HS-27A (cell line): Measurements from ENCODE around the gene RHO.

Source experiments
- DNase-seq: peaks from one replicate; pipeline ENCODE4 v3.0.0-alpha.2; 2012; ENCODE audit warnings: low read depth, missing footprints

The RHO gene

GRCh38 chr3:129560269-129560787 is 31.9 kb downstream of the RHO start:
- no peak for DNase-seq

GRCh38 chr3:129560911-129561594 is 32.6 kb downstream of the RHO start:
- peak; percentile 12 for DNase-seq

GRCh38 chr3:129561619-129562248 is 33.3 kb downstream of the RHO start:
- DNase-seq: no peak

GRCh38 chr3:129562803-129563202 is 34.4 kb downstream of the RHO start:
- no peak for DNase-seq

- no peak for DNase-seq
These were observed 34.9 kb downstream of the RHO start for GRCh38 chr3:129563332-129563731.

- no peak for DNase-seq
These were observed 35.6 kb downstream of the RHO start for GRCh38 chr3:129563850-129564535.

GRCh38 chr3:129564981-129565644 is 36.7 kb downstream of the RHO start:
- DNase-seq: no peak

GRCh38 chr3:129565902-129566301 is 37.5 kb downstream of the RHO start:
- DNase-seq: no peak

- no peak for DNase-seq
These were observed 38.8 kb downstream of the RHO start for GRCh38 chr3:129567176-129567705.

- DNase-seq: no peak
These were observed 39.5 kb downstream of the RHO start for GRCh38 chr3:129567939-129568338.

- DNase-seq: no peak
These were observed 41.4 kb downstream of the RHO start for GRCh38 chr3:129569856-129570255.

- no peak for DNase-seq
These were observed 43.4 kb downstream of the RHO start for GRCh38 chr3:129571605-129572547.

GRCh38 chr3:129572603-129573002 is 44.2 kb downstream of the RHO start:
- no peak for DNase-seq

GRCh38 chr3:129573493-129573892 is 45.1 kb downstream of the RHO start:
- DNase-seq: no peak

- no peak for DNase-seq
These were observed 45.8 kb downstream of the RHO start for GRCh38 chr3:129574206-129574605.

GRCh38 chr3:129575233-129575996 is 47.0 kb downstream of the RHO start:
- no peak for DNase-seq

GRCh38 chr3:129575997-129576384 is 47.6 kb downstream of the RHO start:
- no peak for DNase-seq

GRCh38 chr3:129576514-129577352 is 48.3 kb downstream of the RHO start:
- no peak for DNase-seq

GRCh38 chr3:129577366-129577765 is 48.9 kb downstream of the RHO start:
- no peak for DNase-seq
